ENCODE data around the gene PACS1.
A peak's percentile ranks its signal among the peaks of the same experiment; 100 is the strongest.

The PACS1 gene

GRCh38 chr11:66042227-66042995, 27.7 kb upstream of the PACS1 start:
- Histone ChIP-seq H3K27me3 (ENCODE audit: insufficient read depth, low read length) (peaks cover 5% of the 10 kb centered on the region), H3K27ac (ENCODE audit: low read depth, low read length, poor library complexity, severe bottlenecking) (no peak overlapping the region), H3K4me1 (ENCODE audit: insufficient read depth, low read length, severe bottlenecking) (peaks cover 11% of the 10 kb centered on the region), H4K20me1 (ENCODE audit: insufficient read depth, low read length) (no peaks in the 10 kb centered on the region), H3K9me3 (ENCODE audit: low read length) (no peaks in the 10 kb centered on the region), H3K4me2 (ENCODE audit: low read length) (no peak overlapping the region), H3K79me2 (ENCODE audit: insufficient read depth, low read length) (no peaks in the 10 kb centered on the region), H3K4me3 (ENCODE audit: low read depth, low read length, poor library complexity, severe bottlenecking) (no peak overlapping the region), H3K9me2 (ENCODE audit: low read depth, low read length) (no peaks in the 10 kb centered on the region), H3K9ac (ENCODE audit: low read length) (no peak overlapping the region), H3F3A (ENCODE audit: insufficient read depth, low read length) (no peaks in the 10 kb centered on the region), H3K36me3 (ENCODE audit: insufficient read depth, low read length) (no peaks in the 10 kb centered on the region), H2AFZ (ENCODE audit: low read length) (no peak overlapping the region)
- TF ChIP-seq EZH2 (IDR thresholded peaks at IDR 0.05; ENCODE audit: borderline replicate concordance, low read length): no peak
- no peak for TF ChIP-seq CTCF (IDR thresholded peaks at IDR 0.05; ENCODE audit: low read length)

DNA sequence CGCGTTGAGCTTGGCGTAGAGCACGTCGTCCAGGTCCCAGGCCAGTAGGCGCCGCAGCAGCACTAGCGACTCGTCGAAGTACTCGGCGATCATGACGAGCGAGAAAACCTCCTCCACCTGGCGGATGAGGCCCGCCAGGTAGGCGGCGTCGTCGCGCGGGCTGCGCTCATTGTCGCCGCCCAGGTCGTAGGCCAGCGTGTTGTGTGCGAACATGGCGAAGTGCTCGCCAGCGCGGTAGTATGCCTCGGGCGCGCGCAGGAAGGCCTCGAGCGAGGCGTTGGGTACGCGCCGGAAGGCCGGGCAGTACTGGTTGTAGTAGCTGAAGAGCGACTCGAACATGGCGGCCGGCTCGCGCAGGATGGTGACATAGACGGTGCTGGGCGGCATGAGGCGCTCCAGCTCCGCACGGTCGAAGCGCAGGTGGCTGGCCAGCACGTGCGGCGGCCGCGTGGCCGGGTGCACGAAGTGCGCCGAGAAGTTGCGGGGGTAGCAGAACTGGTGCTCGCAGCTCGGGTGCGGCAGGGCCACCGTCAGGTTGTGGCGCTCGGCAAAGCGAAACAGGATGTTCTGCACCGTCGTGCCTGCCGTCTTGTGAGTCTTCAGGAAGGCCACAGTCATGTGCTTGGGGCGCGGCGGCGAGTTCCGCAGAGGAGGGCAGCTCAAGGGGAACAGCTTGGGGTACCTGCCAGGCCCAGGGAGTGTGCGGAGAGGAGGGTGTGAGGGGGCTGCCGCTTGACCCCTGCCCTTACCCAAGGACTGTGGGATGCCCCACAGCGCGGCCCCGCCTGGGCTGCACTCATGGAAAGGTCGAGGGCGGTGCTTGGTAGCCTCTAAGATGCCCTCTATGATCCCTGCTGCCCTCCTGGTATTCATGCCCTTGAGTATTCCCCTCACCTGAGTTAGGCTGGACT, 26.8 kb upstream of the PACS1 start:
- Histone ChIP-seq H2AFZ (ENCODE audit: low read length) (no peak overlapping the region), H3K27me3 (ENCODE audit: insufficient read depth, low read length) (peaks cover 5% of the 10 kb centered on the region; the same call in 1 of the 2 replicates), H3K79me2 (ENCODE audit: insufficient read depth, low read length) (no peaks in the 10 kb centered on the region), H3K27ac (ENCODE audit: low read depth, low read length, poor library complexity, severe bottlenecking) (no peak overlapping the region), H3K36me3 (ENCODE audit: insufficient read depth, low read length) (no peaks in the 10 kb centered on the region), H3K9me2 (ENCODE audit: low read depth, low read length) (no peaks in the 10 kb centered on the region), H3K9ac (ENCODE audit: low read length) (no peak overlapping the region), H4K20me1 (ENCODE audit: insufficient read depth, low read length) (no peaks in the 10 kb centered on the region), H3K4me2 (ENCODE audit: low read length) (no peak overlapping the region), H3K9me3 (ENCODE audit: low read length) (no peaks in the 10 kb centered on the region), H3F3A (ENCODE audit: insufficient read depth, low read length) (no peaks in the 10 kb centered on the region), H3K4me3 (ENCODE audit: low read depth, low read length, poor library complexity, severe bottlenecking) (no peak overlapping the region), H3K4me1 (ENCODE audit: insufficient read depth, low read length, severe bottlenecking) (peaks cover 11% of the 10 kb centered on the region)
- no peak for TF ChIP-seq EZH2 (IDR thresholded peaks at IDR 0.05; ENCODE audit: borderline replicate concordance, low read length)
- TF ChIP-seq CTCF (IDR thresholded peaks at IDR 0.05; ENCODE audit: low read length): no peak

DNA sequence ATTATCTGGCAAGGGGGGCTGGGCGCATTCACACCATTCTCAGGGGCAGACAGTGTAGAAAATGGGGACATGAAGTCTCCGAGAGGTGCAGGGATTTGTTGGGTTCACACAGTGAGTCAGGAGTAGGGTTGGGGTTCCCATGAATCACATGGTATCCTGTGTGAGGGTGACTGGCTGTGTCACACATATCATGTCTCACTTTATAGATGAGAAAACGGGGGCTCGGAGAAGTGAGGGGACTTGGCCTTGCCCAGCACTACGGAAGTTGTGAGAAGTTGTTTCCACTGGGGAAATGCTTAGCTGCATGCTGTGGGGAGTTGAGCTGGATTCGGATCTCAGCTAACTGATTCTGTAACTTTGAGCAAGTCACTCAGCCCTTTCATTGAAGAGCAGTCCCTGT, 25.3 kb upstream of the PACS1 start:
- no peak overlapping the region for H2AFZ ChIP-seq (ENCODE audit: low read length)

More for the DNA sequence above, 25.3 kb upstream of the PACS1 start:
- Histone ChIP-seq H3F3A (ENCODE audit: insufficient read depth, low read length) (no peaks in the 10 kb centered on the region), H3K4me1 (ENCODE audit: insufficient read depth, low read length, severe bottlenecking) (peaks cover 14% of the 10 kb centered on the region), H3K27me3 (ENCODE audit: insufficient read depth, low read length) (peaks cover 5% of the 10 kb centered on the region; the same call in 1 of the 2 replicates), H3K27ac (ENCODE audit: low read depth, low read length, poor library complexity, severe bottlenecking) (no peak overlapping the region), H3K9ac (ENCODE audit: low read length) (peak overlapping the region; percentile 27; the same call in 1 of the 2 replicates), H3K36me3 (ENCODE audit: insufficient read depth, low read length) (no peaks in the 10 kb centered on the region), H3K9me3 (ENCODE audit: low read length) (no peaks in the 10 kb centered on the region), H3K4me2 (ENCODE audit: low read length) (peak overlapping the region; percentile 61), H4K20me1 (ENCODE audit: insufficient read depth, low read length) (no peaks in the 10 kb centered on the region), H3K9me2 (ENCODE audit: low read depth, low read length) (no peaks in the 10 kb centered on the region), H3K79me2 (ENCODE audit: insufficient read depth, low read length) (no peaks in the 10 kb centered on the region), H3K4me3 (ENCODE audit: low read depth, low read length, poor library complexity, severe bottlenecking) (peak overlapping the region; percentile 28)
- TF ChIP-seq CTCF (IDR thresholded peaks at IDR 0.05; ENCODE audit: low read length) (no peak), EZH2 (IDR thresholded peaks at IDR 0.05; ENCODE audit: borderline replicate concordance, low read length) (no peak)

Measured in OCI-LY1 (cell line).